HFFc6 (cell line): ENCODE measurements around the gene SEMA4C. TPM values are rescaled to one million over a fixed set of nuclear protein-coding genes. Genes with fewer than 3 reads are reported as not detected.

ENCODE experiments used
- DNase-seq: peaks from one replicate; pipeline ENCODE4 v3.0.0-alpha.2; 2018
- H3K27ac Mint-ChIP-seq: 2 replicates; pipeline ENCODE4 v1.8.0; 2020; ENCODE audit warnings: mild to moderate bottlenecking, mixed read lengths
- H3K27me3 Mint-ChIP-seq: 2 replicates; pipeline ENCODE4 v1.8.0; 2021; ENCODE audit warnings: mild to moderate bottlenecking, moderate library complexity, mixed read lengths; ENCODE audit not compliant: insufficient read depth
- H3K36me3 Mint-ChIP-seq: 2 replicates; pipeline ENCODE4 v1.8.0; 2021; ENCODE audit warnings: low read depth, mixed read lengths
- H3K4me1 Mint-ChIP-seq: 2 replicates; pipeline ENCODE4 v1.8.0; 2020; ENCODE audit warnings: low read depth, mixed read lengths
- H3K4me3 Mint-ChIP-seq: 2 replicates; pipeline ENCODE4 v1.8.0; 2020; ENCODE audit warnings: mild to moderate bottlenecking, moderate library complexity, mixed read lengths
- H3K9me3 Mint-ChIP-seq: 2 replicates; pipeline ENCODE4 v1.8.0; 2020; ENCODE audit warnings: mild to moderate bottlenecking, mixed read lengths
- CTCF ChIP-seq: fragments of 200-600 bp; sonication (generic); IDR thresholded peaks from 2 replicates; pipeline ENCODE4 v1.5.0; 2021; ENCODE audit warnings: antibody characterized with exemption, mild to moderate bottlenecking
- total RNA-seq, 6 experiments: library from RNA; stranded (reverse); fragmentation: NEBNext Ultra II Directional; extraction: Animal tissue kit (Norgen Biotek cat#: 25700); gene quantifications; 2 replicates in 1 of 6; 3 replicates in 5 of 6; pipeline ENCODE4 v1.2.3, GENCODE V29; 2021

Gene SEMA4C
- total RNA-seq, 6 experiments from 2014 or later: 11.6 to 13.7 (median 12.7) TPM

- DNase-seq: no peak
- H3K4me1 Mint-ChIP-seq: peaks cover 18% of the 10 kb centered on the region
- H3K36me3 Mint-ChIP-seq: no peaks in the 10 kb centered on the region
- no peaks in the 10 kb centered on the region for H3K9me3 Mint-ChIP-seq
- H3K4me3 Mint-ChIP-seq: no peak overlapping the region
- H3K27ac Mint-ChIP-seq: no peak overlapping the region
- TF ChIP-seq CTCF: no peak
- H3K27me3 Mint-ChIP-seq: peaks cover 21% of the 10 kb centered on the region
Observed at GRCh38 chr2:96895746-96896651, 26.1 kb upstream of the SEMA4C start.

GRCh38 chr2:96895032-96895745 lies 25.3 kb upstream of the SEMA4C start:
- Mint-ChIP-seq H3K27ac (no peak overlapping the region), H3K4me3 (no peak overlapping the region), H3K27me3 (peaks cover 25% of the 10 kb centered on the region), H3K4me1 (peaks cover 24% of the 10 kb centered on the region), H3K9me3 (no peaks in the 10 kb centered on the region), H3K36me3 (no peaks in the 10 kb centered on the region)
- no peak for TF ChIP-seq CTCF
- DNase-seq: no peak

GRCh38 chr2:96894151-96894531 lies 24.3 kb upstream of the SEMA4C start:
- peaks cover 25% of the 10 kb centered on the region for H3K27me3 Mint-ChIP-seq
- no peak overlapping the region for H3K27ac Mint-ChIP-seq
- peaks cover 22% of the 10 kb centered on the region for H3K4me1 Mint-ChIP-seq
- no peak overlapping the region for H3K4me3 Mint-ChIP-seq
- DNase-seq: no peak
- no peak for TF ChIP-seq CTCF
- no peaks in the 10 kb centered on the region for H3K36me3 Mint-ChIP-seq
- no peaks in the 10 kb centered on the region for H3K9me3 Mint-ChIP-seq

GRCh38 chr2:96893289-96894150 lies 23.6 kb upstream of the SEMA4C start:
- H3K4me3 Mint-ChIP-seq: no peak overlapping the region
- peaks cover 15% of the 10 kb centered on the region for H3K4me1 Mint-ChIP-seq
- no peak overlapping the region for H3K27ac Mint-ChIP-seq

More at GRCh38 chr2:96893289-96894150, 23.6 kb upstream of the SEMA4C start:
- H3K27me3 Mint-ChIP-seq: peaks cover 24% of the 10 kb centered on the region
- no peaks in the 10 kb centered on the region for H3K36me3 Mint-ChIP-seq
- DNase-seq: no peak
- no peaks in the 10 kb centered on the region for H3K9me3 Mint-ChIP-seq
- TF ChIP-seq CTCF: no peak
